GM12801 (cell line): ENCODE data around the gene SPRR5.

Experiments used
- TF ChIP-seq, protein P1 (sequence below): IDR thresholded peaks from one replicate; pipeline ENCODE4 v1.5.1; 2011; ENCODE audit warnings: control low read depth; ENCODE audit not compliant: insufficient read length; ENCODE audit errors: extremely low read depth

SPRR5 gene

DNA sequence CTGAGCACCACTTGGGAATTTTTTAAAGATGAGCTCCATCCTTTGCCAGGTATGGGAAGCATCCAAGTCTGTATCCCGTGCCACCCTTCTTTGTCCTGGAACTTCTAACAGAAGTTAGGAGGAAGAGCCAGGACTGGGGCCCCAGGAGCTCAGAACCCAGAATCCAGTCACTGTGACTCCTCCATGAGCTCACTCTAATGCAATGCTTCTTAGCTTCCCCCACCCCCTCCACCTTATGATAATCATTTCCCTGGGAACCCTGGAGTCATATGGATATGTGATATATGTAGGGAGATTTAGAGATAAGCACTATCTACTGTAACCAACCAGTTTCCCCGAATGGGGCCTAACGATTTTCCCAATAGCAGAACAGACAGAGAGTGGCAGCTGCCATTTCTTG is 758 bp upstream of the SPRR5 start:
- TF ChIP-seq, protein P1, sequence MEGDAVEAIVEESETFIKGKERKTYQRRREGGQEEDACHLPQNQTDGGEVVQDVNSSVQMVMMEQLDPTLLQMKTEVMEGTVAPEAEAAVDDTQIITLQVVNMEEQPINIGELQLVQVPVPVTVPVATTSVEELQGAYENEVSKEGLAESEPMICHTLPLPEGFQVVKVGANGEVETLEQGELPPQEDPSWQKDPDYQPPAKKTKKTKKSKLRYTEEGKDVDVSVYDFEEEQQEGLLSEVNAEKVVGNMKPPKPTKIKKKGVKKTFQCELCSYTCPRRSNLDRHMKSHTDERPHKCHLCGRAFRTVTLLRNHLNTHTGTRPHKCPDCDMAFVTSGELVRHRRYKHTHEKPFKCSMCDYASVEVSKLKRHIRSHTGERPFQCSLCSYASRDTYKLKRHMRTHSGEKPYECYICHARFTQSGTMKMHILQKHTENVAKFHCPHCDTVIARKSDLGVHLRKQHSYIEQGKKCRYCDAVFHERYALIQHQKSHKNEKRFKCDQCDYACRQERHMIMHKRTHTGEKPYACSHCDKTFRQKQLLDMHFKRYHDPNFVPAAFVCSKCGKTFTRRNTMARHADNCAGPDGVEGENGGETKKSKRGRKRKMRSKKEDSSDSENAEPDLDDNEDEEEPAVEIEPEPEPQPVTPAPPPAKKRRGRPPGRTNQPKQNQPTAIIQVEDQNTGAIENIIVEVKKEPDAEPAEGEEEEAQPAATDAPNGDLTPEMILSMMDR: no peak

DNA sequence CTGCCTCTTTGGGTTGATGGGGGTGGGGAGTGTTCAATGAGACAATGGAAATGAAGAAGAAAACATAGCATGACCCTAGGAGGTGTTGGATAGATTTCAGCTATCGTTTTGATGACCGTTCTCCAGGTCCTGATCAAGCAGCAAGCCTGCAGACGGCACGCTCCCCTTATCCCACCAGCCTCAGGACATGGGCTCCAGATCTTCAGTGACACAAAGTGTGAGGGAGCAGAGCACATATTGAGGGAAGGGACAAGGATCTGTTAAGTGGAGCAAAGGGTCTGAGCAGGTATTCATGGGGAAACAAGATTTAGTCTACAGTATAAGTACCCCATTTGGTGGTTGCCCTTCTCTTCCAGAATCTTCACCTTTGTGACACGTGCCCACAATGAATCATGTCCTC is 4.7 kb downstream of the SPRR5 start:
- TF ChIP-seq, protein P1: no peak

DNA sequence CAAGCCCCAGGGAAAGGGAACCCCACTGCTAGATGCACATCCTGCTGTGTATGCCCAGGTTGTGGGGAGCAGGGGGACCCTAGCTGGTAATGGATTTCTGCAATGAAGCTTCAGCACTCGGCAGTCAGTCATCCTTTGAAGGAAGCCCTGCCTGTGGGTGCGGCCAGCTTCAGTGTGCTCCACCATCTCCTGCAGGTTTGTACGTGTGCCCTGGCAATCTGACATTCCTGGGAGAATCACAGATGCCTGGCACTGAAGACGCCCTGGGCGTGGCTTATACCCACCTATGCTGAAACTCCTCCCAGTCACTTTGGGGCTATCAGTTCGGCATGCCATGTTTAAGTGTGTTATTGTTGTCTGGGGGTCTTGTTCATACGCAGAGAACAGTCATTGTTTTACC is 6.8 kb downstream of the SPRR5 start:
- TF ChIP-seq, protein P1: no peak

DNA sequence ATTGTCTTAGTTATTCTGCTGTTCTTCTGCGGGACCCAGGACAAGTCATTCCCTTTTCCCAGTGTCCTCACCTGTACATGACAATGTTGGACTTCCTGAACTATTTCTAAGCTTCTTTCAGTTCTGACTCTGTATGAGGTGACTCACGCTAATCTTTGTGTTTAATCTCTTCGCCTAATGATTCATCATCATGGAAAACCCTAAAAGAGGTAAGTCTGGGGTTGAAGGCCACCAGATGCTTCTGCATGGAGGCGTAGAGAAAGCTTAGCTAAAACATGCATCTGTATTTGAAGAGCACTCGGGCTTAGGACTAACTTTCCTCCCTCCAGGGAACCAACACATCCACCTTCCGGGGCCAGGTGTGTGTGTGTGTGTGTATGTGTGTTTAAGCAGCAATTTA is 7.4 kb downstream of the SPRR5 start:
- TF ChIP-seq, protein P1: no peak

DNA sequence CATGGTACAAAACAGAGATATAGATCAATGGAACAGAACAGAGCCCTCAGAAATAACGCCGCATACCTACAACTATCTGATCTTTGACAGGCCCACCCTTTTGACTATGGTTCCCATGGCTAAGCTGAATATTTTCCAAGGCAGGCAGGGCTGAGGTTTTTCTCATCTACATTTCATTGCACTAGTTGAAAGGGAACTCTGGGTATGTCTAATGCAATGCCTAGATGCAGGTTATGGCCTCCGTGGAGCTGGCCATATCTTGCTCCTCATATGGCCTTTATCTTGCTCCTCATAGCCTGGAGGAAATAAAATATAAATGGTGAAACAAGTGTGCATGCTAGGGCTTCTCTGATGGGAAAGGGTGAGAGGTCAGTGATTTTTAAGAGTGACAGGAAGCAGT is 10.6 kb downstream of the SPRR5 start:
- TF ChIP-seq, protein P1: no peak

DNA sequence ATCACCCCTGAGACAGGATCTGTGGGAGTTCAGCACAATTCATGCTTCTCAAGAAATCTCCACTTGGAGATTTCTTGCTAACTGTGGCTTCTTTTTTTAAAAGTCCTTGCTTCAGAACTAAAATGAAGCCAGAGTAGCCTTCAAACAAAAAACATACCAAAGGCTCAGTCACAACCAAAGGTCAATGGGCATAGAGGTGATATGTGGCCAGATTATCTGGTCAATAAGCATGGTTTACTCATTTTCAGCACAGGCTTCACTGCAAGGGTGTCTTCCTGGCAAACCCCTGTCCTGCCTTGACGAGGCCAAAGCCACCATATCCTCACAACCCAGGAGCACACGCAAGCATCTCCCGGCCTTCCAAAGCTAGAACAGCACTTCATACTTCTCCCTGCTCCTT is 12.3 kb downstream of the SPRR5 start:
- TF ChIP-seq, protein P1: no peak

DNA sequence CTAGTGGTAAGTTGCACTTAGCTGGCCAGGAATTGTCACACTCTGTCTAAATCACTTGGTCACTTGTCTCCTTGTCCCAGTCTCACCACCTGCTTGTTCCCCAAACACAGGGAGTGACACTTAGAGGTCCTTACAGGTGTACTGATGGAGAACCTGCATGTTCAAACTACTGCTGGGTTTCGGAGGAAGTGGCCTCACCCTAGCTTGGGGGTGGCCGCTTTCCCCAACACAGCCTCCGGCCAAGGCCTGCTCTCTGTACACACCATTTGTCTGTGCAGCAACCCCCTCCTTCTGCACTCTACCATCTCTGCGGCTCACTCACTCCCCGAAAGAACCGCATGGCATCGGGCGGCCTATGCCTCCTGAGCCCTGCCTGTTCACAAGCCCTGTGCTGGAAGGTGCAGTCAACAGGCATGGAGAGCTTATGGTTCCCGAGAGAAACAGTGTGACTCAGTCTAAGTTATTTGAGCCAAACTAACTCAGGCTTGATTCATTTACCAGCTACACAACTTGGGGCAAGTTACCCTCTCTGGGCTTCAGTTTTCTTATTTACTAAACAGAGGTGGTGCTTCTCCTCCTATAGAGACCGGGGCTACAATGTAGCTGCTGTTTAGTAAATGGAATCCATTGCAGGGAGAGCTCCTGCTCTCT is 12.9 kb downstream of the SPRR5 start:
- TF ChIP-seq, protein P1: no peak

DNA sequence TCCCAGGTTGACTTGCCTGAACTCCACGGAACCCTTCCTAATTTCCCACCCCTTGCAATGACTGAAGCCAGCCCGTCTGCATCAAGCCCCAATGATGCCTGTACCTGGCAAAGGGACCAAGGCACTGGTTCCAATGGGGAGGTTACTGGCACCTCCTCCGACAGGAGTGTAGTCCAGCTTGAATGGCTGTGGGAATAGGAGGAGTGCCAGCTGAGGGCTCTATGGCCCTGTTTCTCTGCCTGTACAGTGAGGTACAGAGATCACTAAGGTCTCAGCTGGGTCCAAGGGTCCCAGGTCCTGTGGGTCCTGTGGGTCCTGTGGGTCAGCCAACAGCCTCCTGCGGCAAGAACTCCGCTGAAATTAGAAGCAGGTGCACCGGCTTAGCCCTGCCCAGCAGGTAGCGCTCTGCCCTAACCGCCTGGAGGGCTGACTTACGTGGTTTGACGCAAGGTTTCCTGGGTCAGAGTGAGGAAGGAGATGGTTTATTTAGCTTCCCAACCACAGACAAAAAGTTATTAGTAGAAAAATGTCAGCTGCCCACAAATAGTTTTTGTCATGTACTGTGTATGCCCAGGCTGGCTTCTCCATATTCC is 13.5 kb downstream of the SPRR5 start:
- TF ChIP-seq, protein P1: no peak
